IMR-90 (cell line): Measurements from ENCODE around the gene SLC6A12. TPM values are rescaled to one million over a fixed set of nuclear protein-coding genes. Genes with fewer than 3 reads are reported as not detected.

Source experiments
- ATAC-seq: fragments of 200-7000 bp; cut with Tn5 transposase; 2 replicates; pipeline ENCODE4 v1.9.1; 2020; ENCODE audit warnings: low read depth, mild to moderate bottlenecking, moderate library complexity
- BruUV-seq: library from RNA; stranded (reverse); fragments of 400-500 nt; replicated peaks from 2 replicates; lab custom pipeline; 2021; lab: Mats Ljungman, UMichigan
- CTCF ChIA-PET: fragments of 300-600 bp; formaldehyde crosslinking; extraction: SDS; loops from one replicate; lab custom pipeline; 2021; ENCODE audit warnings: antibody characterized with exemption; lab: Yijun Ruan, JAX
- POLR2A ChIA-PET: fragments of 300-600 bp; sonication (Branson Sonifier 250); formaldehyde crosslinking; loops from one replicate; lab custom pipeline; 2022; ENCODE audit warnings: antibody characterized with exemption; ENCODE audit not compliant: unreplicated experiment; lab: Charles Lee
- DNase-seq: peaks from one replicate; pipeline ENCODE4 v3.0.0; 2013
- H2AFZ ChIP-seq: replicated peaks from 2 replicates; pipeline ENCODE3; 2013; ENCODE audit warnings: low read length, mild to moderate bottlenecking; ENCODE audit not compliant: poor library complexity
- H2AK5ac ChIP-seq: 2 replicates; pipeline ENCODE4 v1.6.1; 2013; ENCODE audit warnings: low read depth, low read length, inconsistent platforms
- H2AK9ac ChIP-seq: replicated peaks from 2 replicates; pipeline ENCODE3; 2013; ENCODE audit warnings: mild to moderate bottlenecking, low read depth, low read length, moderate library complexity; ENCODE audit not compliant: poor library complexity
- H2BK120ac ChIP-seq: 2 replicates; pipeline ENCODE4 v1.6.1; 2013; ENCODE audit warnings: low read depth, low read length, inconsistent platforms
- H2BK15ac ChIP-seq: 3 replicates; pipeline ENCODE4 v1.6.1; 2013; ENCODE audit warnings: low read depth, low read length, inconsistent platforms
- H2BK20ac ChIP-seq: 2 replicates; pipeline ENCODE4 v1.6.1; 2013; ENCODE audit warnings: low read depth, mild to moderate bottlenecking, inconsistent platforms, low read length, moderate library complexity
- H2BK5ac ChIP-seq: 2 replicates; pipeline ENCODE4 v1.6.1; 2013; ENCODE audit warnings: mild to moderate bottlenecking, low read depth, low read length, inconsistent platforms; ENCODE audit not compliant: poor library complexity, severe bottlenecking
- H3K14ac ChIP-seq: replicated peaks from 2 replicates; pipeline ENCODE4 v1.6.1; 2013; ENCODE audit warnings: low read depth, low read length, inconsistent platforms
- H3K18ac ChIP-seq: 2 replicates; pipeline ENCODE4 v1.6.1; 2013; ENCODE audit warnings: low read depth, low read length, control low read depth
- H3K23ac ChIP-seq: 2 replicates; pipeline ENCODE4 v1.6.1; 2013; ENCODE audit warnings: low read depth, low read length, inconsistent platforms
- H3K27ac ChIP-seq: 2 replicates; pipeline ENCODE4 v1.5.1; 2013; ENCODE audit warnings: mild to moderate bottlenecking, control low read depth, low read length; ENCODE audit not compliant: insufficient read depth
- H3K27me3 ChIP-seq: 2 replicates; pipeline ENCODE4 v1.6.1; 2013; ENCODE audit warnings: low read length; ENCODE audit not compliant: control insufficient read depth, insufficient read depth
- H3K36me3 ChIP-seq: 2 replicates; pipeline ENCODE4 v1.6.1; 2013; ENCODE audit warnings: low read length, mixed read lengths; ENCODE audit not compliant: control insufficient read depth, insufficient read depth
- H3K4ac ChIP-seq: 2 replicates; pipeline ENCODE4 v1.6.1; 2013; ENCODE audit warnings: low read depth, low read length, inconsistent platforms
- H3K4me1 ChIP-seq: 2 replicates; pipeline ENCODE4 v1.6.1; 2013; ENCODE audit warnings: low read length, mixed read lengths; ENCODE audit not compliant: control insufficient read depth, insufficient read depth
- H3K4me2 ChIP-seq: 2 replicates; pipeline ENCODE4 v1.6.1; 2013; ENCODE audit warnings: low read depth, mild to moderate bottlenecking, control low read depth, low read length, moderate library complexity
- H3K4me3 ChIP-seq: 2 replicates; pipeline ENCODE4 v1.5.1; 2013; ENCODE audit warnings: low read depth, mild to moderate bottlenecking, control low read depth, low read length, moderate library complexity; ENCODE audit not compliant: insufficient read depth
- H3K56ac ChIP-seq: 2 replicates; pipeline ENCODE4 v1.6.1; 2013; ENCODE audit warnings: low read length, inconsistent platforms; ENCODE audit not compliant: insufficient read depth; ENCODE audit errors: extremely low read depth
- H3K79me1 ChIP-seq, 2 experiments: 2 replicates each; pipeline ENCODE4 v1.6.1; 2013; ENCODE audit warnings: low read length in 2 of 2, inconsistent platforms in 1 of 2, low read depth in 1 of 2
- H3K9ac ChIP-seq: 2 replicates; pipeline ENCODE4 v1.6.1; 2013; ENCODE audit warnings: low read depth, low read length, control low read depth
- H3K9me1 ChIP-seq: 2 replicates; pipeline ENCODE4 v1.6.1; 2013; ENCODE audit warnings: low read length, inconsistent platforms; ENCODE audit not compliant: insufficient read depth
- H3K9me3 ChIP-seq: 2 replicates; pipeline ENCODE4 v1.6.1; 2013; ENCODE audit warnings: low read length; ENCODE audit not compliant: control insufficient read depth, insufficient read depth
- H4K20me1 ChIP-seq: 2 replicates; pipeline ENCODE4 v1.6.1; 2013; ENCODE audit warnings: low read length, inconsistent platforms; ENCODE audit not compliant: insufficient read depth
- H4K5ac ChIP-seq: 2 replicates; pipeline ENCODE4 v1.6.1; 2013; ENCODE audit warnings: mild to moderate bottlenecking, low read depth, low read length, control low read depth
- H4K8ac ChIP-seq, 2 experiments: 2 replicates each; pipeline ENCODE4 v1.6.1; 2013; ENCODE audit warnings: low read depth in 2 of 2, low read length in 2 of 2, control low read depth in 1 of 2, inconsistent platforms in 1 of 2
- H4K91ac ChIP-seq: 2 replicates; pipeline ENCODE4 v1.6.1; 2013; ENCODE audit warnings: low read depth, low read length, inconsistent platforms; ENCODE audit not compliant: insufficient read depth
- CHD1 ChIP-seq: IDR thresholded peaks from 2 replicates; pipeline ENCODE4 v1.6.1; 2012; ENCODE audit warnings: low read depth, low read length, improper control_type of control experiment
- CTCF ChIP-seq: conservative IDR thresholded peaks from 2 replicates; pipeline ENCODE4 v1.5.1; 2012; ENCODE audit warnings: mild to moderate bottlenecking, low read depth, low read length, improper control_type of control experiment
- MAZ ChIP-seq: IDR thresholded peaks from 2 replicates; pipeline ENCODE4 v1.6.1; 2012; ENCODE audit warnings: low read depth, mild to moderate bottlenecking, low read length, improper control_type of control experiment, moderate library complexity, borderline replicate concordance
- NFE2L2 ChIP-seq: fragments of 150-350 bp; IDR thresholded peaks from 2 replicates; pipeline ENCODE4 v1.6.1; 2016; ENCODE audit warnings: low read depth, mild to moderate bottlenecking, low read length
- RAD21 ChIP-seq: IDR thresholded peaks from 2 replicates; pipeline ENCODE4 v1.6.1; 2012; ENCODE audit warnings: low read length, improper control_type of control experiment
- RFX5 ChIP-seq: IDR thresholded peaks from 2 replicates; pipeline ENCODE4 v1.8.0; 2012; ENCODE audit warnings: low read depth, mild to moderate bottlenecking, low read length, moderate library complexity
- USF2 ChIP-seq: fragments of 150-350 bp; IDR thresholded peaks from 2 replicates; pipeline ENCODE4 v1.6.1; 2017; ENCODE audit warnings: mild to moderate bottlenecking, antibody characterized with exemption, low read length, low read depth
- WGBS, 2 experiments: methylation state at CpG; one replicate each; pipeline versions ENCODE4 v1.1.5 to v1.1.7; 2013; ENCODE audit warnings: missing lambda C conversion rate in 2 of 2; ENCODE audit not compliant: insufficient read length in 1 of 2; ENCODE audit errors: extremely low coverage in 2 of 2; 5-methylcytosine and 5-hydroxymethylcytosine counted together
- dilution Hi-C: fragments of 300-500 bp; cut with HindIII; formaldehyde crosslinking; loops from one replicate; pipeline ENCODE4 v1.14.3; 2018; ENCODE audit warnings: low sequenced_read_pairs; ENCODE audit not compliant: unreplicated experiment
- in situ Hi-C: fragments of 300-500 bp; cut with MboI; formaldehyde crosslinking; loops from 3 replicates; pipeline ENCODE4 v1.14.3; 2019; ENCODE audit warnings: low sequenced_read_pairs, inconsistent platforms, mixed read lengths
- intact Hi-C: fragments of 100-400 bp; cut with micrococcal nuclease; formaldehyde crosslinking; loops from 2 replicates; pipeline ENCODE4 v1.10.0; 2022
- polyA plus RNA-seq, 3 experiments: library from polyadenylated mRNA; depleted of rRNA; stranded (reverse); fragments of >200 nt; gene quantifications; 2 replicates each; pipeline ENCODE4 v1.2.3, GENCODE V29; 2012; ENCODE audit warnings: low replicate concordance in 1 of 3
- total RNA-seq: library from RNA; depleted of rRNA; stranded (reverse); fragments of >200 nt; gene quantifications from 2 replicates; pipeline ENCODE4 v1.2.3, GENCODE V29; 2012

The SLC6A12 gene
- total and polyA plus RNA-seq, 2 of the 4 experiments (the other 2 are of a cell fraction), result not detected

GRCh38 chr12:189622-189962, 24.4 kb downstream of the SLC6A12 start:
- no peak overlapping the region for H3K4me3 ChIP-seq
- intact Hi-C loops, result no loop called here
- in situ Hi-C loops, result no loop called here
- H3K9me1 ChIP-seq, result no peaks in the 10 kb centered on the region
- BruUV-seq, result no TSS peak
- H4K8ac ChIP-seq, result no peak overlapping the region
- dilution Hi-C loops, result no loop called here
- H3K9ac ChIP-seq, result no peak overlapping the region
- no peaks in the 10 kb centered on the region for H4K20me1 ChIP-seq
- no CpG with 5 or more reads among the region's 6 CpGs for WGBS, 2 experiments
- POLR2A ChIA-PET, result no interaction called here
- H3K4me2 ChIP-seq, result no peak overlapping the region
- CTCF ChIA-PET, result interaction anchor here (1.2 kb wide), 1 partner anchor 9 kb away, joined by 3 read pairs; no protein-coding TSS in a partner anchor
- no peak overlapping the region for H2BK20ac ChIP-seq
- H2AK5ac ChIP-seq, result no peak overlapping the region
- H2AK9ac ChIP-seq, result no peak overlapping the region
- H3K4ac ChIP-seq, result no peak overlapping the region
- ATAC-seq, result no peak
- no peak overlapping the region for H3K27ac ChIP-seq
- H3K14ac ChIP-seq, result no peak overlapping the region
- no peak overlapping the region for H2BK15ac ChIP-seq
- H3K18ac ChIP-seq, result no peak overlapping the region
- peaks cover 39% of the 10 kb centered on the region for H3K27me3 ChIP-seq
- TF ChIP-seq MAZ (no peak), USF2 (no peak), CTCF (no peak), NFE2L2 (no peak), RAD21 (no peak), CHD1 (no peak), RFX5 (no peak)
- H3K56ac ChIP-seq, result no peak overlapping the region
- H4K5ac ChIP-seq, result no peak overlapping the region
- H2AFZ ChIP-seq, result no peak overlapping the region
- no peak overlapping the region for H4K91ac ChIP-seq
- H2BK120ac ChIP-seq, result no peak overlapping the region
- H2BK5ac ChIP-seq, result no peak overlapping the region
- no peaks in the 10 kb centered on the region for H3K36me3 ChIP-seq
- no peak for DNase-seq
- H3K23ac ChIP-seq, result no peak overlapping the region
- peaks cover 2% of the 10 kb centered on the region; the same call in 1 of the 2 replicates for H3K9me3 ChIP-seq
- 0 out of 2 replicates have a peak, but pooled peaks cover 2% of the 10 kb centered on the region for H3K4me1 ChIP-seq
- H3K79me1 ChIP-seq, result no peaks in the 10 kb centered on the region
